Fibroblast of the conjunctiva (primary cell): ENCODE data around the gene USP6NL.
"Not testable (repeated sequence)": the region's sequence is repeated elsewhere in the genome, so short reads cannot be mapped to it uniquely, and the experiment has no call there.

Experiments
- DNase-seq: peaks from one replicate; pipeline ENCODE4 v3.0.0-alpha.2; 2010; ENCODE audit warnings: low read depth

The USP6NL gene

GRCh38 chr10:11444531-11445228 is 166.8 kb downstream of the USP6NL start:
- no peak for DNase-seq

GRCh38 chr10:11444155-11444530 is 167.3 kb downstream of the USP6NL start:
- no peak for DNase-seq

GRCh38 chr10:11443468-11444154 is 167.8 kb downstream of the USP6NL start:
- no peak for DNase-seq

- no peak for DNase-seq
Measured at GRCh38 chr10:11442001-11442773, 169.3 kb downstream of the USP6NL start.

- DNase-seq = no peak
Measured at GRCh38 chr10:11441151-11441535, 170.3 kb downstream of the USP6NL start.

- no peak for DNase-seq
Measured at GRCh38 chr10:11440250-11441150, 170.9 kb downstream of the USP6NL start.

GRCh38 chr10:11439523-11440053 is 171.9 kb downstream of the USP6NL start:
- DNase-seq = no peak

- no peak for DNase-seq
Measured at GRCh38 chr10:11437391-11438142, 173.9 kb downstream of the USP6NL start.

GRCh38 chr10:11436445-11436844 is 175.0 kb downstream of the USP6NL start:
- not testable (repeated sequence) for DNase-seq

- DNase-seq = no peak
Measured at GRCh38 chr10:11435581-11435981, 175.9 kb downstream of the USP6NL start.

- DNase-seq = no peak
Measured at GRCh38 chr10:11434324-11434723, 177.1 kb downstream of the USP6NL start.

- DNase-seq = no peak
Measured at GRCh38 chr10:11433657-11434056, 177.8 kb downstream of the USP6NL start.

GRCh38 chr10:11431216-11431555 is 180.3 kb downstream of the USP6NL start:
- DNase-seq = no peak

GRCh38 chr10:11430421-11431215 is 180.8 kb downstream of the USP6NL start:
- DNase-seq = no peak

- no peak for DNase-seq
Measured at GRCh38 chr10:11429439-11430052, 181.9 kb downstream of the USP6NL start.

GRCh38 chr10:11425676-11426075 is 185.8 kb downstream of the USP6NL start:
- no peak for DNase-seq

GRCh38 chr10:11425296-11425610 is 186.2 kb downstream of the USP6NL start:
- no peak for DNase-seq

- peak; percentile 8 for DNase-seq
Measured at GRCh38 chr10:11424456-11425295, 186.8 kb downstream of the USP6NL start.

GRCh38 chr10:11416974-11417373 is 194.5 kb downstream of the USP6NL start:
- no peak for DNase-seq
